GM12878 (cell line): ENCODE data around the gene SATB1. TPM values are rescaled to one million over a fixed set of nuclear protein-coding genes. Genes with fewer than 3 reads are reported as not detected.

Source experiments
- ATAC-seq: fragments of 200-7000 bp; cut with Tn5 transposase; 3 replicates; pipeline ENCODE4 v1.9.1; 2020; ENCODE audit warnings: mild to moderate bottlenecking, moderate library complexity
- BruUV-seq: library from RNA; stranded (reverse); fragments of 400-500 nt; replicated peaks from 2 replicates; lab custom pipeline; 2021; lab: Mats Ljungman, UMichigan
- CTCF ChIA-PET: fragments of 300-600 bp; sonication (Branson Sonifier 250); formaldehyde crosslinking; extraction: SDS; loops from one replicate; lab custom pipeline; 2021; ENCODE audit warnings: inconsistent platforms; lab: Yijun Ruan, JAX
- POLR2A ChIA-PET: fragments of 350-600 bp; formaldehyde crosslinking; extraction: SDS; loops from one replicate; lab custom pipeline; 2021; ENCODE audit warnings: inconsistent platforms; lab: Charles Lee
- RAD21 ChIA-PET: fragments of 300-600 bp; sonication (Branson Sonifier 250); formaldehyde crosslinking; loops from one replicate; lab custom pipeline; 2023; ENCODE audit warnings: antibody characterized with exemption; ENCODE audit not compliant: unreplicated experiment; lab: Charles Lee
- SMC1A ChIA-PET: fragments of 300-600 bp; sonication (Branson Sonifier 250); formaldehyde crosslinking; loops from one replicate; lab custom pipeline; 2023; ENCODE audit not compliant: unreplicated experiment, uncharacterized antibody; lab: Charles Lee
- DNase-seq: peaks from one replicate; pipeline ENCODE4 v3.0.0-alpha.2; 2011; ENCODE audit warnings: low read depth, low spot score
- FAIRE-seq: peaks from 3 replicates; lab custom pipeline; 2011; peaks lifted over from hg19 to GRCh38; lab: Jason Lieb, UNC
- H2AFZ ChIP-seq: 2 replicates; pipeline ENCODE4 v1.6.0; 2011; ENCODE audit warnings: low read depth, low read length, control low read depth; ENCODE audit not compliant: control insufficient read depth
- H3K27ac ChIP-seq: 2 replicates; pipeline ENCODE4 v1.5.1; 2011; ENCODE audit warnings: control low read depth; ENCODE audit not compliant: control insufficient read depth, insufficient read depth
- H3K27me3 ChIP-seq, 2 experiments: replicated peaks in 1 of 2; 2 replicates each; pipeline versions ENCODE4 v1.6.0 to v1.6.1; 2011; ENCODE audit warnings: low read length in 1 of 2; ENCODE audit not compliant: control insufficient read depth in 2 of 2, insufficient read depth in 2 of 2
- H3K36me3 ChIP-seq, 2 experiments: 2 replicates each; pipeline ENCODE4 v1.5.1; 2011; ENCODE audit warnings: low read length in 1 of 2; ENCODE audit not compliant: control insufficient read depth in 2 of 2, insufficient read depth in 2 of 2
- H3K4me1 ChIP-seq: 2 replicates; pipeline ENCODE4 v1.6.1; 2011; ENCODE audit warnings: mild to moderate bottlenecking, low read length, moderate library complexity, mixed read lengths; ENCODE audit not compliant: control insufficient read depth, insufficient read depth
- H3K4me2 ChIP-seq: 2 replicates; pipeline ENCODE4 v1.6.0; 2011; ENCODE audit warnings: control low read depth; ENCODE audit not compliant: control insufficient read depth, insufficient read depth
- H3K4me3 ChIP-seq: fragments of 200-600 bp; sonication (generic); 2 replicates; pipeline ENCODE4 v1.5.1; 2016
- H3K79me2 ChIP-seq: 2 replicates; pipeline ENCODE4 v1.6.0; 2011; ENCODE audit warnings: low read length; ENCODE audit not compliant: control insufficient read depth, insufficient read depth
- H3K9ac ChIP-seq: 2 replicates; pipeline ENCODE4 v1.8.0; 2011; ENCODE audit warnings: low read length, control low read depth, mixed read lengths; ENCODE audit not compliant: control insufficient read depth, insufficient read depth
- H3K9me3 ChIP-seq: replicated peaks from 3 replicates; pipeline ENCODE4 v1.5.1; 2011; ENCODE audit warnings: mild to moderate bottlenecking, low read length; ENCODE audit not compliant: control insufficient read depth, insufficient read depth
- H4K20me1 ChIP-seq: 2 replicates; pipeline ENCODE4 v1.6.0; 2011; ENCODE audit not compliant: control insufficient read depth, insufficient read depth
- EED ChIP-seq: sonication (generic); IDR thresholded peaks from 2 replicates; pipeline ENCODE4 v1.6.1; 2016; ENCODE audit warnings: antibody characterized with exemption, low read depth
- EZH2 ChIP-seq: IDR thresholded peaks from 2 replicates; pipeline ENCODE4 v1.6.1; 2012; ENCODE audit warnings: low read depth, mild to moderate bottlenecking, control low read depth, inconsistent platforms, low read length, borderline replicate concordance; ENCODE audit not compliant: control insufficient read depth
- HDAC6 ChIP-seq: fragments of 200-600 bp; sonication (generic); IDR thresholded peaks from one replicate; pipeline ENCODE4 v1.8.0; 2017; ENCODE audit warnings: antibody characterized with exemption; ENCODE audit not compliant: unreplicated experiment
- IKZF2 ChIP-seq, 2 experiments: fragments of 450-650 bp; IDR thresholded peaks; 2 replicates each; pipeline ENCODE4 v1.6.1; 2017; ENCODE audit warnings: mild to moderate bottlenecking in 2 of 2, moderate library complexity in 2 of 2
- NFYA ChIP-seq: IDR thresholded peaks from 2 replicates; pipeline ENCODE4 v1.6.1; 2011; ENCODE audit warnings: low read depth, mild to moderate bottlenecking, low read length, improper control_type of control experiment, borderline replicate concordance
- NFYB ChIP-seq: IDR thresholded peaks from 2 replicates; pipeline ENCODE4 v1.6.1; 2011; ENCODE audit warnings: low read depth, mild to moderate bottlenecking, low read length, improper control_type of control experiment, moderate library complexity; ENCODE audit not compliant: insufficient read depth
- NR2F1 ChIP-seq: fragments of 450-650 bp; conservative IDR thresholded peaks from 2 replicates; pipeline ENCODE4 v1.6.1; 2017; ENCODE audit warnings: mild to moderate bottlenecking
- RELA ChIP-seq: fragments of 450-650 bp; IDR thresholded peaks from 2 replicates; pipeline ENCODE4 v1.8.0; 2014; ENCODE audit warnings: borderline replicate concordance; ENCODE audit not compliant: partially characterized antibody
- STAT3 ChIP-seq: IDR thresholded peaks from 2 replicates; pipeline ENCODE4 v1.6.1; 2011; ENCODE audit warnings: low read depth, low read length, improper control_type of control experiment
- TCF3 ChIP-seq: IDR thresholded peaks from 2 replicates; pipeline ENCODE4 v1.6.1; 2012; ENCODE audit warnings: low read depth, mild to moderate bottlenecking, low read length, borderline replicate concordance; ENCODE audit not compliant: insufficient read depth
- YY1 ChIP-seq: IDR thresholded peaks from 2 replicates; pipeline ENCODE4 v1.6.1; 2011; ENCODE audit warnings: low read depth, mild to moderate bottlenecking, low read length
- WGBS: methylation state at CpG from one replicate; pipeline ENCODE4 v1.1.6; 2016; ENCODE audit warnings: low lambda C conversion rate; ENCODE audit not compliant: insufficient replicate concordance, insufficient coverage; ENCODE audit errors: missing lambda C conversion rate; 5-methylcytosine and 5-hydroxymethylcytosine counted together
- in situ Hi-C: fragments of 300-500 bp; cut with MboI; formaldehyde crosslinking; loops from 9 replicates; pipeline ENCODE4 v1.14.3; 2018; ENCODE audit warnings: mixed read lengths
- intact Hi-C: fragments of 100-400 bp; cut with micrococcal nuclease; formaldehyde crosslinking; loops from one replicate; pipeline ENCODE4 v1.14.2; 2022; ENCODE audit not compliant: unreplicated experiment
- polyA plus RNA-seq, 11 experiments: library from polyadenylated mRNA; depleted of rRNA in 4 of 11; unstranded in 6 of 11; stranded (reverse) in 5 of 11; fragments of >200 nt; fragmentation: Nextera tagmentation in 4 of 11; fragmentation: Illumina TruSeq in 1 of 11; extraction: Ambion mirVana in 4 of 11; extraction: Trizol in 1 of 11; gene quantifications; 1 replicate in 1 of 11; 2 replicates in 10 of 11; pipeline versions ENCODE4 v1.2.1 to v1.2.3, GENCODE V29; 2011 to 2016; ENCODE audit warnings: inconsistent platforms in 2 of 11, missing spikeins in 2 of 11, low read depth in 1 of 11
- total RNA-seq, 4 experiments: library from RNA; depleted of rRNA in 3 of 4; stranded (reverse); fragments of >200 nt in 3 of 4; fragmentation: Illumina TruSeq in 1 of 4; extraction: Trizol in 1 of 4; gene quantifications; 2 replicates each; pipeline versions ENCODE4 v1.2.1 to v1.2.3, GENCODE V29; 2013 to 2021
- TF ChIP-seq, protein P1 (sequence below): IDR thresholded peaks from 2 replicates; pipeline ENCODE4 v1.6.1; 2012; ENCODE audit warnings: low read depth, low read length, improper control_type of control experiment

The SATB1 gene
- total and polyA plus RNA-seq, 10 of the 15 experiments (the other 5 are each of a cell fraction or from before 2014, with no cell fraction given), result 0.01 to 0.72 (median 0.07) TPM; not detected in 4

GRCh38 chr3:18422972-18423371 lies 2.2 kb downstream of the SATB1 start:
- TF ChIP-seq NFYA, result no peak
- TF ChIP-seq RELA, result no peak
- TF ChIP-seq EED, result no peak
- TF ChIP-seq, protein P1, sequence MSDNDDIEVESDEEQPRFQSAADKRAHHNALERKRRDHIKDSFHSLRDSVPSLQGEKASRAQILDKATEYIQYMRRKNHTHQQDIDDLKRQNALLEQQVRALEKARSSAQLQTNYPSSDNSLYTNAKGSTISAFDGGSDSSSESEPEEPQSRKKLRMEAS, result no peak
- TF ChIP-seq TCF3, result no peak
- TF ChIP-seq HDAC6, result no peak
- TF ChIP-seq YY1, result no peak
- no peak for TF ChIP-seq IKZF2 (IDR thresholded peaks at IDR 0.05)
- no peak for TF ChIP-seq NR2F1
- no peak for TF ChIP-seq NFYB
- no peak for TF ChIP-seq STAT3
- no peak for TF ChIP-seq EZH2
- TF ChIP-seq, all 136 proteins: peak for 0
- ChIA-PET RAD21 (no interaction called here), CTCF (interaction anchor here (1.7 kb wide), 1 partner anchor 35 kb away, joined by 5 read pairs; no protein-coding TSS in a partner anchor), SMC1A (no interaction called here), POLR2A (no interaction called here)
- Histone ChIP-seq H3K36me3 (no peaks in the 10 kb centered on the region), H4K20me1 (no peaks in the 10 kb centered on the region), H3K27ac (no peak overlapping the region), H3K27me3 (peaks cover 7 to 18% of the 10 kb centered on the region in 2 experiments), H3K9me3 (no peaks in the 10 kb centered on the region), H3K4me2 (no peak overlapping the region), H3K9ac (no peak overlapping the region), H3K4me1 (peaks cover 9% of the 10 kb centered on the region; the same call in 1 of the 2 replicates), H2AFZ (no peak overlapping the region), H3K4me3 (no peak overlapping the region), H3K79me2 (no peaks in the 10 kb centered on the region)
- intact Hi-C loops (loop anchor here (10.0 kb wide), 1 partner anchor 322 kb away; no protein-coding TSS in a partner anchor), in situ Hi-C loops (no loop called here)
- no peak for FAIRE-seq
- WGBS, result 47% methylated on average over 5 of the region's 5 CpGs
- BruUV-seq, result no TSS peak
- DNase-seq, result no peak
- no peak for ATAC-seq
